Breast epithelium (tissue), 3 donors: ENCODE data around the gene C1QB.

Experiments
- POLR2A ChIP-seq: fragments of 450-650 bp; IDR thresholded peaks from one replicate; pipeline ENCODE4 v1.6.1; 2016; ENCODE audit warnings: antibody characterized with exemption, mild to moderate bottlenecking, moderate library complexity
- POLR2AphosphoS5 ChIP-seq, 3 donors: sonication (generic); formaldehyde crosslinking; IDR thresholded peaks; one replicate each; pipeline ENCODE4 v1.6.1; 2017; ENCODE audit warnings: antibody characterized with exemption in 3 of 3
- TF ChIP-seq, protein P1 (sequence below), 3 donors: fragments of 450-650 bp; IDR thresholded peaks; one replicate each; pipeline ENCODE4 v1.5.1; 2016 to 2017; ENCODE audit warnings: antibody characterized with exemption in 3 of 3, mild to moderate bottlenecking in 3 of 3, moderate library complexity in 3 of 3

DNA sequence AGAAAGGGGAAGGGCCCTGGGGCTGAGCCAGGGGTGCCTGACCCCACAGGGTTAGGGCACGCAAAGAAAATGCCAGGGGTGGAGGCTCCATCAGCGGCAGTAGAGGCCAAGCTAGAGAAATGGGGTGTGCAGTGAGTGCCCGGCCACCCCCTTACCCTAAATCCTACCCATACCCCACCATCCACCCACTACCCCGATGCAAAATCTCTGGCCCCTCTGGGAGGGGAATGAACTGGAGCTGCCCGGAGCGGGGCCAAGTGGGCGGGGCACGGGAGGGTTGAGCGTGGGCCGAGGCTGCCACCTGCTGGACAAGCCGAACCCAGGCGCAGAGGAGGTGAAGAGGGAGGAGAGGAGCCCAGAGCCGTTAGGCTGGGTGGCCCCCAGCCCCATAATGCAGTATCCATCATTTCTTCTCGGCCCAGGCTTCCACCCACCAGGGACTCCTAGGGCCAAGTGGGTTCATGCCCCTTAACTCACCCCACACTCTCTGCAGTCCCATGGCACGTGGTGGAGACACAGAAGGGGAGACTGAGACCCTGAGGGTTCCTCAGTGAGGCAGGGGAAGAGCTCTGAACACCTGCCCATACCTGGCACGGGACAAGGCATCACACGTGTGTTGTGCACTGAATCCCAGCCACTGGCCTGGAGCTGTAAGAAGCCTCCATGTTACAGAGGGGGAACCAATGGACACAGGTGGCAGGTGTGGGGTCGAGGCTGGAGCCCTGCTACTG, 11.0 kb upstream of the C1QB start:
- TF ChIP-seq, protein P1, sequence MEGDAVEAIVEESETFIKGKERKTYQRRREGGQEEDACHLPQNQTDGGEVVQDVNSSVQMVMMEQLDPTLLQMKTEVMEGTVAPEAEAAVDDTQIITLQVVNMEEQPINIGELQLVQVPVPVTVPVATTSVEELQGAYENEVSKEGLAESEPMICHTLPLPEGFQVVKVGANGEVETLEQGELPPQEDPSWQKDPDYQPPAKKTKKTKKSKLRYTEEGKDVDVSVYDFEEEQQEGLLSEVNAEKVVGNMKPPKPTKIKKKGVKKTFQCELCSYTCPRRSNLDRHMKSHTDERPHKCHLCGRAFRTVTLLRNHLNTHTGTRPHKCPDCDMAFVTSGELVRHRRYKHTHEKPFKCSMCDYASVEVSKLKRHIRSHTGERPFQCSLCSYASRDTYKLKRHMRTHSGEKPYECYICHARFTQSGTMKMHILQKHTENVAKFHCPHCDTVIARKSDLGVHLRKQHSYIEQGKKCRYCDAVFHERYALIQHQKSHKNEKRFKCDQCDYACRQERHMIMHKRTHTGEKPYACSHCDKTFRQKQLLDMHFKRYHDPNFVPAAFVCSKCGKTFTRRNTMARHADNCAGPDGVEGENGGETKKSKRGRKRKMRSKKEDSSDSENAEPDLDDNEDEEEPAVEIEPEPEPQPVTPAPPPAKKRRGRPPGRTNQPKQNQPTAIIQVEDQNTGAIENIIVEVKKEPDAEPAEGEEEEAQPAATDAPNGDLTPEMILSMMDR (IDR thresholded peaks at IDR 0.05), result peak; percentile 54 to 89 (median 86)
- TF ChIP-seq POLR2AphosphoS5 (IDR thresholded peaks at IDR 0.05) (no peak), POLR2A (no peak)
